GM19240 (cell line): Measurements from ENCODE around the gene HP1BP3.
"Not testable (repeated sequence)": the region's sequence is repeated elsewhere in the genome, so short reads cannot be mapped to it uniquely, and the experiment has no call there.

Source experiments
- DNase-seq: peaks from one replicate; pipeline ENCODE4 v3.0.0; 2011; ENCODE audit warnings: low spot score; ENCODE audit not compliant: insufficient read length

HP1BP3 gene

GRCh38 chr1:20787029-20787839 lies at the start of gene HP1BP3:
TSS of gene HP1BP3 (minus strand) at chr1:20787307. CDS start at chr1:20780440, 6,867 bp downstream.
- peak; percentile 53 for DNase-seq

GRCh38 chr1:20836230-20836629 lies 49.1 kb upstream of the HP1BP3 start:
- no peak for DNase-seq

GRCh38 chr1:20834780-20835179 lies 47.7 kb upstream of the HP1BP3 start:
- no peak for DNase-seq

GRCh38 chr1:20834192-20834591 lies 47.1 kb upstream of the HP1BP3 start:
- DNase-seq, result no peak

- DNase-seq, result no peak
Measured at GRCh38 chr1:20830378-20830777, 43.3 kb upstream of the HP1BP3 start.

- DNase-seq, result no peak
Measured at GRCh38 chr1:20829946-20830345, 42.8 kb upstream of the HP1BP3 start.

GRCh38 chr1:20829531-20829930 lies 42.4 kb upstream of the HP1BP3 start:
- DNase-seq, result no peak

GRCh38 chr1:20823845-20824244 lies 36.7 kb upstream of the HP1BP3 start:
- no peak for DNase-seq

- no peak for DNase-seq
Measured at GRCh38 chr1:20821466-20821865, 34.4 kb upstream of the HP1BP3 start.

GRCh38 chr1:20819818-20820217 lies 32.7 kb upstream of the HP1BP3 start:
- no peak for DNase-seq

GRCh38 chr1:20814534-20814871 lies 27.4 kb upstream of the HP1BP3 start:
- no peak for DNase-seq

GRCh38 chr1:20811916-20812315 lies 24.8 kb upstream of the HP1BP3 start:
- DNase-seq, result no peak

- no peak for DNase-seq
Measured at GRCh38 chr1:20793236-20793635, 6.1 kb upstream of the HP1BP3 start.

GRCh38 chr1:20792196-20792595 lies 5.1 kb upstream of the HP1BP3 start:
- DNase-seq, result no peak

- no peak for DNase-seq
Measured at GRCh38 chr1:20790785-20791184, 3.7 kb upstream of the HP1BP3 start.

GRCh38 chr1:20789598-20789997 lies 2.5 kb upstream of the HP1BP3 start:
- not testable (repeated sequence) for DNase-seq

- DNase-seq, result no peak
Measured at GRCh38 chr1:20787840-20788795, 1.0 kb upstream of the HP1BP3 start.

- DNase-seq, result peak; percentile 81
Measured at GRCh38 chr1:20786253-20787028, 666 bp downstream of the HP1BP3 start.

- DNase-seq, result no peak
Measured at GRCh38 chr1:20785907-20786252, 1.2 kb downstream of the HP1BP3 start.

GRCh38 chr1:20775700-20776099 lies 11.4 kb downstream of the HP1BP3 start:
- no peak for DNase-seq

- no peak for DNase-seq
Measured at GRCh38 chr1:20771780-20772179, 15.3 kb downstream of the HP1BP3 start.
